Small intestine (tissue), 7 donors: ENCODE data around the gene CORO2B. TPM values are rescaled to one million over a fixed set of nuclear protein-coding genes. Genes with fewer than 3 reads are reported as not detected.
A peak's percentile ranks its signal among the peaks of the same experiment; 100 is the strongest.

Experiments
- DNase-seq, 2 donors: peaks; one replicate each; pipeline versions ENCODE4 v3.0.0 to v3.0.0-alpha.2; 2013
- FAIRE-seq: peaks from 2 replicates; lab custom pipeline; 2012; peaks lifted over from hg19 to GRCh38; lab: Jason Lieb, UNC
- H3K27ac ChIP-seq, 3 donors: one replicate each; pipeline ENCODE4 v1.5.1; 2013; ENCODE audit warnings: low read length in 2 of 3, mild to moderate bottlenecking in 2 of 3, control low read depth in 1 of 3, inconsistent platforms in 1 of 3, low read depth in 1 of 3, moderate library complexity in 1 of 3
- H3K27me3 ChIP-seq, 3 donors: one replicate each; pipeline ENCODE4 v1.6.1; 2013; ENCODE audit warnings: low read length in 3 of 3, inconsistent platforms in 1 of 3; ENCODE audit not compliant: control insufficient read depth in 3 of 3, insufficient read depth in 3 of 3
- H3K36me3 ChIP-seq, 3 donors: one replicate each; pipeline ENCODE4 v1.6.1; 2013; ENCODE audit warnings: low read length in 3 of 3, inconsistent platforms in 1 of 3, low read depth in 1 of 3, mild to moderate bottlenecking in 1 of 3, moderate library complexity in 1 of 3; ENCODE audit not compliant: control insufficient read depth in 3 of 3, insufficient read depth in 2 of 3
- H3K4me1 ChIP-seq, 3 donors: one replicate each; pipeline ENCODE4 v1.6.1; 2013; ENCODE audit warnings: low read length in 2 of 3, inconsistent platforms in 1 of 3, low read depth in 1 of 3, mild to moderate bottlenecking in 1 of 3, moderate library complexity in 1 of 3; ENCODE audit not compliant: control insufficient read depth in 3 of 3, insufficient read depth in 2 of 3
- H3K4me3 ChIP-seq, 3 donors: one replicate each; pipeline ENCODE4 v1.5.1; 2013; ENCODE audit warnings: low read length in 3 of 3, control low read depth in 1 of 3, inconsistent platforms in 1 of 3, low read depth in 1 of 3, mild to moderate bottlenecking in 1 of 3, moderate library complexity in 1 of 3
- H3K9me3 ChIP-seq, 2 donors: one replicate each; pipeline ENCODE4 v1.6.1; 2013; ENCODE audit warnings: low read depth in 1 of 2, low read length in 1 of 2; ENCODE audit not compliant: control insufficient read depth in 2 of 2, insufficient read depth in 1 of 2
- WGBS, 3 donors: extraction: QIAGEN DNeasy Blood & Tissue Kit; methylation state at CpG; one replicate each; pipeline ENCODE4 v1.1.7; 2013; 5-methylcytosine and 5-hydroxymethylcytosine counted together
- polyA plus RNA-seq, 4 donors: library from polyadenylated mRNA; stranded (reverse) in 3 of 4; unstranded in 1 of 4; fragments of 200-250 nt in 3 of 4; fragments of 120-200 nt in 1 of 4; gene quantifications; one replicate each; pipeline versions ENCODE4 v1.2.1 to v1.2.3, GENCODE V29; 2013
- donor health status: healthy with polysubstance abuse.
- donor health status: control.
- donor health status: control.
- donor health status: Bipolar disorder and iron deficiency.
- donor health status: healthy.

CORO2B gene
- polyA plus RNA-seq, 4 donors = 1.3 to 3.0 (median 1.7) TPM

- Histone ChIP-seq H3K4me3 (no peak overlapping the region), H3K27ac (no peak overlapping the region), H3K9me3 (no peaks in the 10 kb centered on the region), H3K4me1 (peaks cover 0 to 20% (median 0%) of the 10 kb centered on the region in 3 donors), H3K36me3 (no peaks in the 10 kb centered on the region), H3K27me3 (peaks cover 0 to 6% (median 0%) of the 10 kb centered on the region in 3 donors)
- FAIRE-seq (no peak), DNase-seq (peak in 1 of 2 donors; percentile 46)
- WGBS, 3 donors = 62 to 71% (median 62%) methylated on average over 10 of the region's 10 CpGs
Measured at GRCh38 chr15:68633231-68634121, 54.7 kb downstream of the CORO2B start.

DNA sequence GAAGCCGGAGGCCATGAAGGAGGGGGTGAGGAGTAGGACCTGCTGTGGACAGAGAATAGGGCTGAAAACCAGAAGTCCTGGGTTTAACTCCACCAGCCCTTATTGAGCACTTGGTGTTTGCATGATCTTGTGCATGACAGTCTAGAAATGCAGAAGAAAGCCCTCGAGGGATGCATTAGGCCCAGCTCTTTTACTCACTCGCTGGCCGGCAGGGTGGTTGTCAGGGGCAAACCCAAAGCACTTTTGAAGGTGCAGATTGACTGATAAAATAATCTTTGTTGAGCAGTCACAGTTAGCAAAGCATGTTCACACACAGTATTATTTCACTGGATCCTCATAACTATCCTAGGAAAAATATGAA, 55.3 kb downstream of the CORO2B start:
- Histone ChIP-seq H3K27me3 (no peaks in the 10 kb centered on the region), H3K27ac (no peak overlapping the region), H3K9me3 (no peaks in the 10 kb centered on the region), H3K36me3 (no peaks in the 10 kb centered on the region), H3K4me3 (no peak overlapping the region), H3K4me1 (peaks cover 0 to 20% (median 0%) of the 10 kb centered on the region in 3 donors)
- FAIRE-seq (no peak), DNase-seq (no peak)
- WGBS, 3 donors = 88 to 93% (median 89%) methylated on average over 4 of the region's 4 CpGs

- H3K36me3 ChIP-seq = no peaks in the 10 kb centered on the region
- DNase-seq = no peak
- FAIRE-seq = no peak
- H3K9me3 ChIP-seq = no peaks in the 10 kb centered on the region
- 78 to 86% (median 83%) methylated on average over 6 of the region's 6 CpGs for WGBS, 3 donors
- H3K27ac ChIP-seq = no peak overlapping the region
- no peaks in the 10 kb centered on the region for H3K27me3 ChIP-seq
- no peak overlapping the region for H3K4me3 ChIP-seq
- peaks cover 0 to 20% (median 0%) of the 10 kb centered on the region in 3 donors for H3K4me1 ChIP-seq
Measured at GRCh38 chr15:68634531-68634930, 55.7 kb downstream of the CORO2B start.

DNA sequence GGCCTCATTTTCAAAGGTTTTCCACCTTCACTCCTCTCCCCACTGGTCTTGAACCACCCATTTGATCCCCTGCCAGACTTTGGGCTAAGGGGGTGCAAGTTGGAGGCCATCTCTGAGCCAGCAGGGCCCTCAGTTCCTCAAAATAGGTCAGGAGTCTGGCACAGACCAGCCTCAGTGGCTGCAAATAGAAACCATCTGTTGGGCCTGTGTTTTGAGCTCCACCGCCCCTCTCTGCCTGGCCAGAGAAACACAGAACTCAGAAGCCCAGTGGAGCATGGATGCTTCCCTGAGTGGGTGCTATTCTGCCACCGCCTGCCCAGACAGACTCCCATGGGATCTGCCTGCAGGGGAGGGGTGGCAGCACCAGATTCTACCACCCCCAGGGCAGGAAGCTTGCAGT, 56.3 kb downstream of the CORO2B start:
- H3K27me3 ChIP-seq = no peaks in the 10 kb centered on the region
- H3K36me3 ChIP-seq = no peaks in the 10 kb centered on the region
- DNase-seq = no peak
- no peak for FAIRE-seq
- H3K27ac ChIP-seq = no peak overlapping the region
- no peaks in the 10 kb centered on the region for H3K9me3 ChIP-seq
- H3K4me3 ChIP-seq = no peak overlapping the region
- H3K4me1 ChIP-seq = peaks cover 0 to 20% (median 0%) of the 10 kb centered on the region in 3 donors
- WGBS, 3 donors = 70 to 90% (median 82%) methylated on average over 2 of the region's 2 CpGs

DNA sequence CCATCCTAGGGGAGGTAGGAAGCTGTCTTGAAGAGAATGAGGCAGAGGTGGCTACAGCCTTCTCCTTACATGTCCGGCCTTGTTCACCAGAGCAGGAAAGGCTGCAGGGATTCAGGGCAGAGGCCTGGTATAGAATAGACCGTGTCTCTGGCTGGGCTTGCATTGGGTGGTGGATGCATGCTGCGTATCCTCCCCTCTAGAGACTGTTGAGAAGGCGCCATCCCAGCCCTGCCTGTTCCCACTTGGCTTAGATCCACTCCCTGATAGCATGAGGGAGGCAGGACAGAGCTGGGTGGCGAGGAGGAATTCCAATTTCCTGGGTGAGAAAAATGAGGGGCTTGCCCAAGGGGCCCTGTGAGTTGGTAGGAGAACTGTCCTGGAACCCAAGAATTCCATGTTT, 57.5 kb downstream of the CORO2B start:
- H3K9me3 ChIP-seq = no peaks in the 10 kb centered on the region
- no peak for FAIRE-seq
- H3K4me1 ChIP-seq = peaks cover 0 to 20% (median 0%) of the 10 kb centered on the region in 3 donors
- 84 to 87% (median 85%) methylated on average over 5 of the region's 5 CpGs for WGBS, 3 donors
- no peaks in the 10 kb centered on the region for H3K27me3 ChIP-seq
- DNase-seq = no peak
- H3K27ac ChIP-seq = no peak overlapping the region
- no peaks in the 10 kb centered on the region for H3K36me3 ChIP-seq
- no peak overlapping the region for H3K4me3 ChIP-seq

DNA sequence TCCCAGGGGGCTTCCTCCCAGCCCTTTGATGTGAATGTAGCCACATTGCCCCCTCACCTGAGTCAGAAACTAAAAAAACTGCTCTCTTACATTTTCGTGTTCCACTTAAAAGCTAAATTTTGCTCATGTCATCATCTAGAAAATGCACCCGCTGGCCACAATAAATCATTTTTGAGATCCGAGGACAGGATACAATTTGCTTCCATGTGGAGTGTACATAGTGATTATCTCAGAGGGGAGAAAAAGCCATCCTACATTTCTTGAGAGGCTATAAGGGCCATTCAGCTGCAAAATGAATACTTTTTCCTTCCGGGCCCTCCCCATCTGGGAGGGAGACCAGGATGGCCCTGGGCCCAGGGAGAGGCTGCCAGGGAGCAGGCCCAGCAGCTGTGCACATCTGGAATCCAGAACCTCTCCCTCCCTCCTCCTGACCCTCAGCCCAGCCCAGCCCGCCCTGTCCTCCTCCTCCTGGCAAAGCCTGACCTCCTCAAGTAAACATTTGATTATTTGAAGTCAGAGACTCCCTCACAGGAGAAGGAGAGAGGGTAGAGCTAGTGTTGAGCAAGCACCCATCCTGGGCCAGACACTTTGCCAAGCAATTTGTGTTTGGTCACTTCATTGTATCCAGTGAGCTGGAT, 59.1 kb downstream of the CORO2B start:
- H3K27me3 ChIP-seq = no peaks in the 10 kb centered on the region
- H3K4me3 ChIP-seq = no peak overlapping the region
- FAIRE-seq = no peak
- H3K9me3 ChIP-seq = no peaks in the 10 kb centered on the region
- H3K4me1 ChIP-seq = peaks cover 0 to 12% (median 0%) of the 10 kb centered on the region in 3 donors
- H3K36me3 ChIP-seq = no peaks in the 10 kb centered on the region
- peak in 1 of 2 donors; percentile 32 for DNase-seq
- WGBS, 3 donors = 63 to 75% (median 69%) methylated on average over 5 of the region's 5 CpGs
- no peak overlapping the region for H3K27ac ChIP-seq

DNA sequence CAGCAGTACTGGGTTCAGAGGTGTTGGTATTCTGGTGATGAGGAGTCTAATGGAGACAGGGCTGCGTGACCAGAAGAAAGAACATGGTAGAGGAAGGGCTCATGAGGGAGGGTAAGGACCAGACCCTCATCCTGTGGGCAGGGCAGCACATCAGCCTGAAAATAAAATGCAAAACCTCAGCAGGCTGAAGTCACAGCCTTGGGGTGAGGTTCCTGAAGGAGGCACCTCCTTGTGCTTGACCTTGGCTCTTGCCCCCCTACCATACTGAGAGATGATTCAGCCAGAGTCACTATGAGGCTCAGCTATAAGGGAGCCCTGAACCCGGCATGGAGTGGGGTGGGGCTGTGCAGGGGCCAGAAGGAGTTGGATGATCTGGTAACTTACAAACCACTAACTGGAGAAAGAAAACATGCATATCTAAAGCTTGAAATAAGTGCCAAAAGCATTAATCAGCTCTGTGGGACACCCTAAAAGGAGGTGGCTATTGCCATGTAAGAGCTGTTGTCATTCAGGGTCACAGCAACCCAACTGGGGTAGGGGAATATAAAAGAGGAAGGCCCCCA, 60.2 kb downstream of the CORO2B start:
- FAIRE-seq = no peak
- H3K4me1 ChIP-seq = peaks cover 0 to 1% (median 0%) of the 10 kb centered on the region in 3 donors
- H3K36me3 ChIP-seq = no peaks in the 10 kb centered on the region
- peak overlapping the region in 1 of 3 donors; percentile 32 for H3K27ac ChIP-seq
- no peaks in the 10 kb centered on the region for H3K9me3 ChIP-seq
- no peak for DNase-seq
- WGBS, 3 donors = 46 to 71% (median 68%) methylated on average over 2 of the region's 2 CpGs
- H3K4me3 ChIP-seq = no peak overlapping the region
- no peaks in the 10 kb centered on the region for H3K27me3 ChIP-seq

- Histone ChIP-seq H3K27ac (no peak overlapping the region), H3K36me3 (no peaks in the 10 kb centered on the region), H3K27me3 (no peaks in the 10 kb centered on the region), H3K9me3 (no peaks in the 10 kb centered on the region), H3K4me1 (no peaks in the 10 kb centered on the region), H3K4me3 (no peak overlapping the region)
- FAIRE-seq (no peak), DNase-seq (no peak)
- WGBS, 3 donors = 76 to 87% (median 82%) methylated on average over 7 of the region's 7 CpGs
Measured at GRCh38 chr15:68639926-68640600, 61.3 kb downstream of the CORO2B start.
